RWPE2 (cell line): Measurements from ENCODE around the gene MAPK8.

ENCODE experiments used
- ATAC-seq: fragments of 200-7000 bp; cut with Tn5 transposase; 3 replicates; pipeline ENCODE4 v1.9.1; 2021; ENCODE audit warnings: low read depth
- DNase-seq: peaks from one replicate; pipeline ENCODE4 v3.0.0-alpha.2; 2020; ENCODE audit warnings: low spot score
- H3K27ac ChIP-seq: fragments of 450-650 bp; 2 replicates; pipeline ENCODE4 v1.5.1; 2017; ENCODE audit warnings: mild to moderate bottlenecking; ENCODE audit not compliant: poor library complexity, severe bottlenecking
- H3K27me3 ChIP-seq: fragments of 250-450 bp; sonication (Bioruptor Pico); 2 replicates; pipeline ENCODE4 v1.5.1; 2021; ENCODE audit warnings: mild to moderate bottlenecking, moderate library complexity; ENCODE audit not compliant: insufficient read depth, poor library complexity, severe bottlenecking
- H3K36me3 ChIP-seq: fragments of 250-450 bp; sonication (Bioruptor Pico); 2 replicates; pipeline ENCODE4 v1.5.1; 2020; ENCODE audit warnings: low read depth, mild to moderate bottlenecking, moderate library complexity
- H3K4me1 ChIP-seq: fragments of 250-450 bp; sonication (Bioruptor Pico); 2 replicates; pipeline ENCODE4 v1.5.1; 2021; ENCODE audit warnings: mild to moderate bottlenecking, moderate library complexity; ENCODE audit not compliant: insufficient read depth, poor library complexity, severe bottlenecking
- H3K4me3 ChIP-seq: fragments of 250-450 bp; sonication (Bioruptor Pico); 2 replicates; pipeline ENCODE4 v1.5.1; 2021; ENCODE audit warnings: mild to moderate bottlenecking, moderate library complexity; ENCODE audit not compliant: severe bottlenecking
- H3K9me3 ChIP-seq: fragments of 250-450 bp; sonication (Bioruptor Pico); 2 replicates; pipeline ENCODE4 v1.5.1; 2021; ENCODE audit warnings: mild to moderate bottlenecking, moderate library complexity; ENCODE audit not compliant: severe bottlenecking
- CTCF ChIP-seq: fragments of 450-650 bp; IDR thresholded peaks from one replicate; pipeline ENCODE4 v1.5.1; 2017; ENCODE audit warnings: mild to moderate bottlenecking, moderate library complexity; ENCODE audit not compliant: poor library complexity, severe bottlenecking

Gene MAPK8

GRCh38 chr10:48316236-48316635 is 9.8 kb downstream of the MAPK8 start:
- no peak for TF ChIP-seq CTCF
- Histone ChIP-seq H3K4me1 (peaks cover 19% of the 10 kb centered on the region), H3K27ac (no peak overlapping the region), H3K27me3 (no peaks in the 10 kb centered on the region), H3K9me3 (no peaks in the 10 kb centered on the region), H3K36me3 (peaks cover 5% of the 10 kb centered on the region; the same call in 1 of the 2 replicates), H3K4me3 (no peak overlapping the region)
- DNase-seq: no peak
- peak; percentile 75 for ATAC-seq

- Histone ChIP-seq H3K4me1 (peaks cover 8% of the 10 kb centered on the region), H3K9me3 (no peaks in the 10 kb centered on the region), H3K36me3 (peaks cover 1% of the 10 kb centered on the region; the same call in 1 of the 2 replicates), H3K27ac (no peak overlapping the region), H3K27me3 (no peaks in the 10 kb centered on the region), H3K4me3 (no peak overlapping the region)
- no peak for DNase-seq
- no peak for TF ChIP-seq CTCF
- no peak for ATAC-seq
Measured at GRCh38 chr10:48317321-48317990, 11.0 kb downstream of the MAPK8 start.

GRCh38 chr10:48322017-48322416 is 15.5 kb downstream of the MAPK8 start:
- TF ChIP-seq CTCF: no peak

GRCh38 chr10:48324580-48324979 is 18.1 kb downstream of the MAPK8 start:
- ATAC-seq: no peak
- H3K4me3 ChIP-seq: no peak overlapping the region
- H3K4me1 ChIP-seq: no peaks in the 10 kb centered on the region
- no peak overlapping the region for H3K27ac ChIP-seq
- no peaks in the 10 kb centered on the region for H3K36me3 ChIP-seq
- TF ChIP-seq CTCF: no peak
- H3K27me3 ChIP-seq: no peaks in the 10 kb centered on the region
- H3K9me3 ChIP-seq: no peaks in the 10 kb centered on the region
- no peak for DNase-seq

More at GRCh38 chr10:48322017-48322416, 15.5 kb downstream of the MAPK8 start:
- H3K4me3 ChIP-seq: no peak overlapping the region
- no peak overlapping the region for H3K27ac ChIP-seq
- H3K4me1 ChIP-seq: no peaks in the 10 kb centered on the region
- no peaks in the 10 kb centered on the region for H3K27me3 ChIP-seq
- ATAC-seq (no peak), DNase-seq (no peak)
- no peaks in the 10 kb centered on the region for H3K36me3 ChIP-seq
- H3K9me3 ChIP-seq: no peaks in the 10 kb centered on the region

- ATAC-seq (no peak), DNase-seq (no peak)
- H3K4me1 ChIP-seq: peaks cover 11% of the 10 kb centered on the region
- H3K27me3 ChIP-seq: no peaks in the 10 kb centered on the region
- no peak overlapping the region for H3K4me3 ChIP-seq
- H3K27ac ChIP-seq: no peak overlapping the region
- TF ChIP-seq CTCF: no peak
- no peaks in the 10 kb centered on the region for H3K9me3 ChIP-seq
- H3K36me3 ChIP-seq: no peaks in the 10 kb centered on the region; the same call in 1 of the 2 replicates
Measured at GRCh38 chr10:48330269-48330668, 23.8 kb downstream of the MAPK8 start.
